SK-N-MC (cell line): Measurements from ENCODE around the gene FOSL1.

ENCODE experiments used
- DNase-seq: peaks from one replicate; pipeline ENCODE4 v3.0.0-alpha.2; 2011; ENCODE audit warnings: low read depth, low spot score
- H3K27ac ChIP-seq: fragments of 200-600 bp; sonication (generic); 2 replicates; pipeline ENCODE4 v1.5.1; 2016; ENCODE audit warnings: mixed run types
- H3K36me3 ChIP-seq: fragments of 200-600 bp; sonication (generic); 2 replicates; pipeline ENCODE4 v1.6.1; 2017; ENCODE audit warnings: antibody characterized with exemption, low read length, mixed read lengths; ENCODE audit not compliant: insufficient read depth
- H3K4me3 ChIP-seq: fragments of 200-600 bp; sonication (generic); 2 replicates; pipeline ENCODE4 v1.5.1; 2016
- H3K9ac ChIP-seq: fragments of 200-600 bp; sonication (generic); 2 replicates; pipeline ENCODE4 v1.8.0; 2017; ENCODE audit warnings: mixed run types, mixed read lengths; ENCODE audit not compliant: insufficient read length
- H3K9me3 ChIP-seq: fragments of 200-600 bp; sonication (generic); 2 replicates; pipeline ENCODE4 v1.6.1; 2017; ENCODE audit warnings: low read depth, mild to moderate bottlenecking, antibody characterized with exemption, low read length, moderate library complexity, mixed read lengths
- EZH2 ChIP-seq: fragments of 200-600 bp; sonication (generic); IDR thresholded peaks from one replicate; pipeline ENCODE4 v1.6.1; 2017; ENCODE audit warnings: antibody characterized with exemption
- FOXP2 ChIP-seq: optimal IDR thresholded peaks from 2 replicates; pipeline ENCODE3; 2011; ENCODE audit warnings: mild to moderate bottlenecking, moderate library complexity; ENCODE audit not compliant: insufficient read depth; ENCODE audit errors: extremely low read length, control extremely low read depth
- POLR2AphosphoS5 ChIP-seq: IDR thresholded peaks from 2 replicates; pipeline ENCODE4 v1.6.1; 2012; ENCODE audit warnings: mild to moderate bottlenecking, low read depth, low read length, borderline replicate concordance

The FOSL1 gene

DNA sequence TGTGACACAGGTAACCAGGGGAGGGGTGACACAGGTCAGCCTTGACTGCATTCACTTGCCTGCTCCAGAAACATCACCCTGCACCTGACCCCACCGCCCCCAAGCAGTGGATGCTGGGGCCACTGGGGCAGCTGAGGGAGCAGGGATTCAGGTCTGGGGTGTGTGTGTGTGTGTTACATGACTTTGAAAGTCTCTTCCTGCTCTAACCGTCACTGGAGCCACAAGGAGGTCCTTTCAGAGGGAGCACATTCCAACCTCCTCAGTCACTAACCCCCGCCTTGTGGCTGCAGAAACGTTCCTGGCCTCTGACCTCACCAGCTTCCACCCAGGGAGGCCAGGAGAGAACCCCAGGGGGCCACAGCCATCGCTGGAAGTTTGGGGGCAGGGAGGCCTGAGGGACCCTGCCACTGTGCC is 2.9 kb upstream of the FOSL1 start:
- Histone ChIP-seq H3K9ac (no peak overlapping the region), H3K36me3 (no peaks in the 10 kb centered on the region), H3K27ac (no peak overlapping the region), H3K4me3 (no peak overlapping the region), H3K9me3 (no peaks in the 10 kb centered on the region)
- no peak for TF ChIP-seq FOXP2
- DNase-seq = no peak

DNA sequence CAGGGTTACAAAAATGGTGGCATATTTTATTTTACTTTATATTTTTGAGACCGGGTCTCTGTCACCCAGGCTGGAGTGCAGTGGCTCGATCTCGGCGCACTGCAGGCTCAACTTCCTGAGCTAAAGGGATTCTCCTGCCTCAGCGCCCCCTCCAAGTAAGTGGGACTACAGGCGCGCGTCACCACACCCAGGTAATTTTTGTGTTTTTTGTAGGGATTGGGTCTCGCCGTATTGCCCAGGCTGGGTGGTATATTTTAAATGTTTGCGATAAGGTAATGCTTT is 652 bp upstream of the FOSL1 start:
- no peak overlapping the region for H3K27ac ChIP-seq
- TF ChIP-seq FOXP2 (no peak), POLR2AphosphoS5 (no peak), EZH2 (no peak)
- no peaks in the 10 kb centered on the region for H3K9me3 ChIP-seq
- no peaks in the 10 kb centered on the region for H3K36me3 ChIP-seq
- no peak for DNase-seq
- no peak overlapping the region for H3K9ac ChIP-seq
- peak overlapping the region; percentile 83 for H3K4me3 ChIP-seq

DNA sequence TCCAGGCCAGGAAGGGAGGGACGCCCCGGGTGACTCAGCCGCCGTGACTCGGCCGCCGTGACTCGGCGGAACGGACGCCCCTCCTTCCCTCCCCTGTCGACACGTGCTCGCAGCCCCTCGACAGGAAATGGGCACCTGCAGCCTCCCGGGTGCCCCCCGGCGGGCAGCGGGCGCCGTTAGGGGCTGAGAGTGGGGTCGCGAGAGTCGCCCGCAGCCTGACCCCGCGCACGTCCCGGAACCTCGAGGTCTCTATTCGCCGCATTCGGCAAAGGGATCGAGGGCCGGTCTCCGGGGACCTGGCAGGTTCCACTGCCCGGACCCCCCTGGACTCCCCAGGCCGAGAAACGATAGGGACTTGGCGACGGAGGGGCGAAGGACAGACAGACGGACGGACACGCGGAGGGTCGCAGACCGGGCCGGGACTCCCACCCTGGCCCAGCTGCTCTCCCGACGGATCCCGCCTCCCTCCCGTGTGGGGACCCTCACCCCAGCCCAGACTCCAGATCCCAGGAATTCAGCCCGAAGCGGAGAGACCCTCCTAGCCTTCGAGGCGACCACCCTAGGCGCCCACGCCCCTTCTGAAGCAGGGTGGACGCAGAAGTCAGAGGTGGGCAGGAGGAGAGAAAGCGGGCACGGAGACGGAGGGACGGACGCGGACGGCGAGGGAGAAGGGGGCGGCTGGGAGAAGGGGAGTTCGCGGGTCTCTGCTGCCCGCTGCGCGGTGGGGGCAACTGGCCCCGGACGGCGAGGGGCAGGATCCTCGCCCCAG is 648 bp downstream of the FOSL1 start:
- no peak for DNase-seq
- H3K27ac ChIP-seq = no peak overlapping the region
- H3K9me3 ChIP-seq = no peaks in the 10 kb centered on the region
- TF ChIP-seq EZH2 (no peak), FOXP2 (no peak), POLR2AphosphoS5 (no peak)
- no peak overlapping the region for H3K9ac ChIP-seq
- H3K4me3 ChIP-seq = peak overlapping the region; percentile 83
- H3K36me3 ChIP-seq = no peaks in the 10 kb centered on the region

DNA sequence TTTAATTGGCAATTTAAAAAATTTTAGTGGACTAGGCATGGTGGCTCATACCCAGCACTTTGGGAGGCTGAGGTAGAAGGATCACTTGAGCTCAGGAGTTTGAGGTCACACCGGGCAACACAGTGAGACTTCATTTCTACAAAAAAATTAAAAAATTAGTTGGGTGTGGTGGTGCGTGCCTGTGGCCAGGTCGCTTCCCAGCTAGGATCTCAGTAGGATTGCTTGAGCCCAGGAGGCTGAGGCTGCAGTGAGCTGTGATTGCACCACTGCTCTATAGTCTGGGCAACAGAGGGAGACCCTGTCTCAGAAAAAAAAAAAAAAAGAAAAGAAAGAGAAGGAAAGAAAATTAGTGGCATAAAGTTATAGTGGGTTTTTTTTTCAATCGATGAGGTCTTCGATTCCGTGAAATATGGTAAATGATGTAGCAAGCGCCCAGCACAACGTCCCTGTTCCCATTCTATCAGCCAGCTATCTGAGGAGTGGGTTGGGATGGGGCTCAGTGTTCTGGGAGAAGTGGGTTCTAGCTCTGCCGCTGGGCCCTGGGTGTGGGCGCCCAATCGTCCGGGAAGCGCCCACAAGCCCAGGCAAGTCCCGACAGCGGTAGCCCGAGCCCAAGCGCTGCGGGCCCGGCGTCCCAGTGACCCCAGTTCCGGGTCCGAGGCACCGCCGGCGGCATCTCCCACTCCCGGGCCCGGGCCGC is 1.4 kb downstream of the FOSL1 start:
- no peak overlapping the region for H3K4me3 ChIP-seq
- DNase-seq = no peak
- TF ChIP-seq FOXP2 (no peak), EZH2 (no peak), POLR2AphosphoS5 (no peak)
- H3K36me3 ChIP-seq = no peaks in the 10 kb centered on the region
- no peak overlapping the region for H3K9ac ChIP-seq
- no peaks in the 10 kb centered on the region for H3K9me3 ChIP-seq
- H3K27ac ChIP-seq = no peak overlapping the region

DNA sequence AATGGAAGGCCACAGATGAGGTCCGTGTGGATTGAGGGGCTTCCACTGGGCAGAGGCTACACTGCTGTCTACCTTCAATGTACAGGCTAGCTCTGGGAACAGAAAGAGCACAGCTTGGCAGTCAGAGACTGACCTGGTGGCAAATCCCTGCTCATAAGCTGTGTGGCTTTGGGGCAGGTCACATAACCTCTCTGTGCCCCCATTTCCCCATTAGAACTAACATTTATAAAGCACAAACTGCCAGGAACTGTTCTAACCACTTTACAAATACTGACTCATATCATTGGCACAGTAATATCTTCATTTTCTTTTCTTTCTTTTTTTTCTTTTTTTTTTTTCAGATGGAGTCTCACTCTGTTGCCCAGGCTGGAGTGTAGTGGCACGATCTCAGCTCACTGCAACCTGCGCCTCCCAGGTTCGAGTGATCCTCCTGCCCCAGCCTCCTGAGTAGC is 3.1 kb downstream of the FOSL1 start:
- no peaks in the 10 kb centered on the region for H3K9me3 ChIP-seq
- no peak overlapping the region for H3K4me3 ChIP-seq
- DNase-seq = no peak
- H3K9ac ChIP-seq = no peak overlapping the region
- TF ChIP-seq FOXP2 (no peak), POLR2AphosphoS5 (no peak), EZH2 (no peak)
- H3K36me3 ChIP-seq = no peaks in the 10 kb centered on the region
- no peak overlapping the region for H3K27ac ChIP-seq

DNA sequence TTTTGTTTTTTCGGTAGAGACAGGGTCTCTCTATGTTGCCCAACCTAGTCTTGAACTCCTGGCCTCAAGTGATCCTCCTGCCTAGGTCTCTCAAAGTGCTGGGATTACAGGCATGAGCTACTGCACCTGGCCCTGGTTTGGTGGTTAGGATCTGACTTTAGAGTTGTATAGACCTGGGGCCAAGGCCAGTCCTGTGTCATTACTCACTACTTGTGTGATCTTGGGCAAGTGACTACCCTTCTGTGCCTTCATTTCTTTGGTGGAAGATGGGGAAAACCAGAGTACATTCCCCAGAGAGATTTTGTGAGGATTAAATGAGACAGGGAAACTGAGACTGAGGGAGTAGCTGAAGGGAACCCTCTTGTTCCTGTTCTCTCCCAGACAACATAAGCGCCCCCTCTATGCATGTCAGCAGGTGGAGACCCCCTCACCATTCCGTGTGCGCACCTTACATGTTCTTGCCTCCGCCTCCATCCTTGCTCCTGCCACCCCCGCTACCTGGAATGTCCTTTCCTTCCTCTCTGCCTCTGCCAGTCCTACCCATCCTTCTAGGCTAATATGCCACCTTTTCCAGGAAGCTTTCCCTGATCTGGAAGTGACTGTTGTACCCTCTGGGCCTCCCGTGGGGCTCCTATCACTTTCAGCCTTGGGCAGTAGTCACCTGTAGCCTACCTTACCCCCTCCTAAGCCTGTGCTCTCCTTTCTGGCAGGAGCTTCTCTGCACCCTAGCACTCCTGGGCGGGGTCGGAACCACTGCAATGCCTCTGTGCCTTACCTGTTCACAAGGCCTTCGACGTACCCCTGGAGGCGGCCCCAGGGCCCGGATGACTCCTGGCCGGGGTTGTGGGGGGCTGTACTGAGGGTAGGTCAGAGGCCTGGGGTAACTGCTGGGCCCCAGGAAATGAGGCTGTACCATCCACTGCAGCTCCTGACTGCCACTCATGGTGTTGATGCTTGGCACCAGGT is 3.9 kb downstream of the FOSL1 start:
- Histone ChIP-seq H3K9ac (no peak overlapping the region), H3K27ac (no peak overlapping the region), H3K36me3 (no peaks in the 10 kb centered on the region), H3K4me3 (no peak overlapping the region), H3K9me3 (no peaks in the 10 kb centered on the region)
- TF ChIP-seq FOXP2 (no peak), EZH2 (no peak), POLR2AphosphoS5 (no peak)
- no peak for DNase-seq

DNA sequence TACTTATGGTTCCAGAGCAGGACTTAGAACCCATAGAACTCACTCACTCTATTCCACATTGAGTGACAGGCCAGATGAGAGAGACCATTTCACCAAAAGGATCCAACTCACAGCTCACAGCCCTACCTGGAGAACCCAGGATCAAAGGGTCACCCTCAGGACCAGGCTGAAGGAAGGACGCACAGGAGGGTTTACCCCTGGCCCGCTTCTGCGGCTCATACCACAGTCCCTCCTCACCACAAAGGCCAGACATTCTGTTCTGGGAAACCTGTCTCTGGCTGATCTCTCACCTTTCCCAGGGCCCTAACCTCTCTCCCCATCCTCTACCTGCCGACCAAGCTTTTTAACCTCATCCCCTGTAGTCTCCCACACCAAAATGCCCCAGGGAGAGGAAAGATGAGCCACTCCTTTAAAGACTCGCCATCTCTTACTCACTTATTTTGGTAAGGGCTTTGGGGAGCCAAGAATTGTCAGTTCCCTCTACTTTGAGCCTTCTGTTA is 4.7 kb downstream of the FOSL1 start:
- no peak for DNase-seq
- Histone ChIP-seq H3K27ac (no peak overlapping the region), H3K4me3 (no peak overlapping the region), H3K9me3 (no peaks in the 10 kb centered on the region), H3K9ac (no peak overlapping the region), H3K36me3 (no peaks in the 10 kb centered on the region)
- TF ChIP-seq POLR2AphosphoS5 (no peak), FOXP2 (no peak), EZH2 (no peak)
